ENCODE data around the gene CLEC4C.

CLEC4C gene

GRCh38 chr12:7719946-7720730 is 27.0 kb downstream of the CLEC4C start:
- DNase-seq: peak; percentile 43 to 76

GRCh38 chr12:7716381-7716780 is 30.8 kb downstream of the CLEC4C start:
- peak; percentile 69 to 71 for DNase-seq

- no peak for DNase-seq
These were observed 34.2 kb downstream of the CLEC4C start for GRCh38 chr12:7712841-7713442.

- no peak for DNase-seq
These were observed 36.0 kb downstream of the CLEC4C start, which contains the start of gene DPPA3 for GRCh38 chr12:7711133-7711532. DPPA3 (plus strand) TSS chr12:7711433; CDS start chr12:7711571, 138 bp downstream.

GRCh38 chr12:7709969-7710675 is 37.1 kb downstream of the CLEC4C start:
- DNase-seq: no peak

GRCh38 chr12:7705846-7706245 is 41.3 kb downstream of the CLEC4C start:
- no peak for DNase-seq

- DNase-seq: peak; percentile 36 to 41
These were observed 51.5 kb downstream of the CLEC4C start, which contains the start of gene GDF3 for GRCh38 chr12:7695566-7696197. GDF3 (minus strand) TSS chr12:7695775; CDS start chr12:7695728, 47 bp downstream.

- DNase-seq: no peak
These were observed 52.0 kb downstream of the CLEC4C start for GRCh38 chr12:7695237-7695560.

- DNase-seq: no peak
These were observed 52.5 kb downstream of the CLEC4C start for GRCh38 chr12:7694556-7695236.

- peak; percentile 58 to 59 for DNase-seq
These were observed 53.4 kb downstream of the CLEC4C start for GRCh38 chr12:7693793-7694192.

GRCh38 chr12:7681535-7681934 is 65.6 kb downstream of the CLEC4C start:
- no peak for DNase-seq
